Fibroblast of mammary gland (primary cell): Measurements from ENCODE around the gene RCAN1.

Experiments
- DNase-seq: peaks from one replicate; pipeline ENCODE4 v3.0.0-alpha.2; 2010; ENCODE audit warnings: low read depth
- H3K4me3 ChIP-seq: 2 replicates; pipeline ENCODE4 v1.5.1; 2011; ENCODE audit warnings: low read depth, mild to moderate bottlenecking, low read length, moderate library complexity; ENCODE audit not compliant: control insufficient read depth
- CTCF ChIP-seq: conservative IDR thresholded peaks from 2 replicates; pipeline ENCODE4 v1.5.1; 2011; ENCODE audit warnings: low read depth, low read length, inconsistent platforms; ENCODE audit not compliant: control insufficient read depth, insufficient read depth

The RCAN1 gene

GRCh38 chr21:34526241-34526617 lies 88.7 kb downstream of the RCAN1 start:
- peak overlapping the region; percentile 61 for H3K4me3 ChIP-seq
- TF ChIP-seq CTCF = no peak
- DNase-seq = peak; percentile 31

- H3K4me3 ChIP-seq = peak overlapping the region; percentile 61
- no peak for TF ChIP-seq CTCF
- DNase-seq = peak; percentile 81
Observed at GRCh38 chr21:34524646-34525601, 90.0 kb downstream of the RCAN1 start.

DNA sequence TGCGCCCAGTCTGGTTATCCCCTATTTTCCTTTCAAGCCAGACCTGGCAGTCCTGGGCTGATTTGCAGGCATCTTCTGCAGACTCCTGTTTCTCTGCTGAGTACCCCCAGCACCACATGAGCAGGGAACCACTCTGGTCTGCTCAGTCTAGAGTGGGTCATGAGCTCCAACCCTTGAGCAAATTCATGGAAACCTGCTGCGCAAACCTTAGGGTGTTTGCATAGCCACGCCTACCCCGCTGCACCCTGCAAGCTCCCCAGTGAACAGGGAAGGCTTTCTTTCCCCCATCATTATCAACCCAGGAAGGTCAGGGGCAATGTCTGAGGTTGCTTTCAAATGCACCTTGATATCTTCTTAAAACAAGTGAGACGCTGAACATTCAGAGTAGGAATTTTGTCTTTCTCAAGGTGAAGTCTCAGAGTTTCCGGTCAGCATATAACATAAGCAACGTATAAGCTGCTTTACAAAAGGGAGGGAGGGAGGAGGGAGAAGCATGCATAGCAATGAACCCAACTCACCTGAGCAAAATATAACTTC lies 91.8 kb downstream of the RCAN1 start:
- TF ChIP-seq CTCF = no peak
- DNase-seq = no peak
- no peak overlapping the region for H3K4me3 ChIP-seq

DNA sequence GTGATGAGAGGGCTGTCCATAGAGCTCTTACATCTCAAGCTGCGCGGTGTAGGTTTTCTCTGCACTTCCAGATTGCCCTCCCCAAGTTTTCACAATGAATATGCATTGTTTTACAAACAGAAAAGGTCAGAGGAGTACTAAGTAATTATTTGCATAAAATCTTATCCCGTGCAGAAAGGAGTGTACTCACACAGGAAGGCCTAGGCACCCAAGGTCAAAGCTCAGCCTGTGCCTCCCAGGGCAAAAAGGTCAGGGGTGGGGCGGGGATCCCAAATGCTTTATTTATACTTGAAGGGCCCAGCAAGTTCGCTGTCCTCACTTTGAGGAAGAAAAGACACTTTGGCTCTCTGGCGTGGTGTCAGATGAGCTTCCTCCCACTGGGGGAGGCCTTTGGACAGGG lies 92.6 kb downstream of the RCAN1 start:
- no peak overlapping the region for H3K4me3 ChIP-seq
- DNase-seq = no peak
- TF ChIP-seq CTCF = no peak

- DNase-seq = no peak
- TF ChIP-seq CTCF = no peak
- no peak overlapping the region for H3K4me3 ChIP-seq
Observed at GRCh38 chr21:34521561-34521960, 93.4 kb downstream of the RCAN1 start.

DNA sequence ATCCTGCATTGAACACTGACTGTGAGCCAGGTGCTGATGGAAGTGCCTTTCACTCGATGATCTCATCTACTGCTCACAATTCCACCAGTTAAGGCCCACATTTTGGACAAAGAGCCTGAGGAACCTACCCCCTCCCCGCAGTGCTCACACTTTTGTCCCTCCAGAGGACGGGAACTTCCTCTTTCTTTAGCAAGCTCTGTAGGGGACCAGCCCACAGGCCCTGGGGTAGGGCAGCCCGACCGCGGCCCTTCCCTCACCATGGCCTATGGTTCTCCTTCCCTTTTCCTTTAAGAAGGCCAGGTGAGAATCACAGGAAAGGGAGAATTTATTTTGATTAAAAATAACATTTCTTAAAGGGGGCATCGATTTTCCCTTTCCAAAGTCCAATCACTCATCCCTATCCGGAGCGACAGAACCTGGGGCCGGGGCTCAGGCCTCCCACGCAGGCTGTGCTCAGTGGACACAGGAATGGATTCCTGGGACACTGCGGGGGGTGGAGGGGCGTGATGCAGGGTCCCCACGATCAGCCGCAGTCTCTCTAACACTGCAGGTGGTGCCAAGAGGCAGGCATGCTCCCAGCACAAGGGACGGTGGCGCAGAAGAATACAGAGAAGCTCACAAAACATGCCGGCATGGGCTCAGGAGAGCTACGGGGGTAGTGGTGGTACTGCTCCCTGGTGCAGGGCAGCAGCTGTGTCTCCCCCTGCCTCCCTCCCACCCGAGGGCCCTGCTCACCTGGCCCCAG lies 94.0 kb downstream of the RCAN1 start:
- no peak for TF ChIP-seq CTCF
- no peak for DNase-seq
- H3K4me3 ChIP-seq = no peak overlapping the region
